SHP77 treated with DMSO at 0.1 percent for 48 hours (cell line): ENCODE measurements around the gene AKR1C2.
"Not testable (repeated sequence)": the region's sequence is repeated elsewhere in the genome, so short reads cannot be mapped to it uniquely, and the experiment has no call there.

Source experiments
- DNase-seq: peaks from one replicate; lab custom pipeline; 2025; lab: John Stamatoyannopoulos, UW

The AKR1C2 gene

GRCh38 chr10:4988000-4988641 lies 15.5 kb downstream of the AKR1C2 start:
- DNase-seq, result not testable (repeated sequence)

DNA sequence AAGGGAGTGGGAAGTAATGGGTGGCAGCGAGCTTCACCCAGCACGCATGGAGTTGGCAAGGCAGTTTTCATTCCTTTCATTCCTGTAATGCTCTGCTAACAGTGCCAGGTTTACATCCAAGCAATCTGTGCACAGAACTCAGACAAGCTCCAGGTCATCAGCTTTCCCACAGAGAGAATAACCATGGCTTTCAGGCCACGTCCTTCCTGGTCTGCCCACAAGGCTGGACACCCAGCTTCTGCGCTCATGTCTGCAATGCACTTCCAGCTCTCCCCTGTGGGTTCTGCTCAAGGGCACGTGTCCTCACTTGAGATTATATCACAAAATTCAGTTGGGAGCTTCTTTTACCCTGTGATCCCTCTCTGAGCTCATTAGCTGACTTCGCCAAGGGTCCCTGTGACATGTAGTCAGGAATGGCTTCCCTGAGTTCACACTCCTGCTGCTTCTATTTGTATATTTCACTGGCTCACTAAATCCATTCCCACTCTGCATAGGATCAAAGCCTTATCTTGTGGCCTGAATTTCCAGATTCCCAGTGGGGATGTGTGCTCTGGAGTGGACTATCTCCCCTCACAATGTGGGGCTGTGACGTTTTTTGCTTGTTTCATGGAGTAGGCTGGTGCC lies 18.6 kb downstream of the AKR1C2 start:
- no peak for DNase-seq

GRCh38 chr10:4984223-4984622 lies 19.4 kb downstream of the AKR1C2 start:
- DNase-seq, result no peak

DNA sequence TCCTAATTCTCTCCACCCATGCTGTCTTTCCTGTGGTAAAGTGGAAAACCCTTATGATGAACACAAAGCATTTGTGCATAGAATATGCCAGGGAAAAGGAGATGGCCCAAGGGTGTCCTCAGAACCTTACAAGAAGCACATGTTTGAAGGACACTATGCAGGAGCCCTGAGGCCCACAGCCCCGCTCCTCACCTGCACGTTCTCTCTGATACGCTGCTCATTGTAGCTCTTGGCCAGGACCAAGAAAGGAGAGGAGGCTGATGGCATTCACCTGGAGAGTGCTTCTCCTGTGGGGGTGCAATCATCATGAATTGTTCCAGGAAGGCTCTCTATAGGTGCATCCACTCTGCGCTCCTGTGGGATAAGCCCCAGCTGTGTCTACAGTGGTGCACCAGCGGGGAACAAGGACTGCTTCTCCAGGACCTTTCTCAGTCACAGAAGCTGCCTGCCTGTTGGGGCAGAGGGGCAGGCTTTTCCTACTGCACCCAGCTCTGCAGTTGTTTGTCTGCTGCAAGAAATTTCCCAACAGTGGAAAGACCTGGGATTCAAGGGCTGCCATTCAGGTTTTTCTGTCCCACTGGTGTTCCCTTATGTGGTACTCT lies 19.9 kb downstream of the AKR1C2 start:
- DNase-seq, result no peak

DNA sequence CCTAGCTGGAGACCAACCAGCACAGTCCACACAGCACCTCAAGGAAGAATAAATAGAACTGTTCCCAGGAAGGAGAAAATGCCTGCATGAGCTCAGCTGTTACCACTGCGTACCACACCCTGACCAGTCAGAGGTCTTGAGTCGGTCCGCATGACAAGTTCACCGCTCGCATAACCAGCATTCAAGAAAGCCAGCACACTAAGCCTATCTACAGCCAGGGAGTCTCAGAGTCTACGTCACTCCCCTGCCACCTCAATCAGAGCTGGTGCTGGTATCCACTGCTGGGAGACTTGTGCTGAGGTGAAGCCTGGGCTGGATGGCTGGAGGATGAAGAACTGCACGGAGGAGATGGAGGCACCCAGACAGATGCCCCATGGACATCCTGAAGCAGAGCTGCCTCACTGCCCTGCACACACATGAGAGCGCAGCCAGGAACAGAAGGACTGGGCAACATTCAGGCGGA lies 20.9 kb downstream of the AKR1C2 start:
- DNase-seq, result no peak

DNA sequence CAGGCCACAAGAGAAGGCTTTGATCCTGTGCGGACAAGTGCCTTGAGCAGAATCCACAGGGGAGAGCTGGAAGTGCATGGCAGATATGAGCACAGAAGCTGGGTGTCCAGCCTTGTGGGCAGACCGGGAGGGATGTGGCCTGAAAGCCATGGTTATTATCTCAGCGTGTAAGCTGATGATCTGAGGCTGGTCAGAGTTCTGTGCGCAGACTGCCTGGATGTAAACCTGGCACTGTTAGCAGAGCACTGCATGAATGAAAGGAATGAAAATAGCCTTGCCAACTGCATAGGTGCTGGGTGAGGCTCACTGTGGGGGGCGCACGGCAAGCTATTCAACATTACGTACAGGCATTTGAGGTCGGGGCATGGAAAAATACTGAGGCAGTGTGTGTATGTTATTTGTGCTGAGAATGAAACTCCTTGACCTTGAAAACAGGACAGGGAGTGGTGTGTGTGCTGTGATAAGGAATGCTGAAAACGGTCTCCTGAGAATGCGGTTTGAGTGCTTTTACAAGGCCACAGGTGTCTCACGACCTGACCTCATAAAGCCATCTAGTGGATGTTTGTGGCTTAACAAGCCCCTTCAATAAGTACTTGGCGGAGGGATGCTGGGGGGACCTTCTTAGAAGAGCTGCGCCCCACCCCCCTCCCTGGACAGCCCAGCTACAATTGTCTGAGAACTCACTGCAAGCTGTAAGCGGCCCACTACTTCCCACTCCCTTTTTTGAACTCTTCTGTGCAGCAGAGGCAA lies 21.8 kb downstream of the AKR1C2 start:
- DNase-seq, result peak; percentile 44

- no peak for DNase-seq
These were observed 22.9 kb downstream of the AKR1C2 start for GRCh38 chr10:4980793-4981192.

GRCh38 chr10:4978870-4979269 lies 24.8 kb downstream of the AKR1C2 start:
- no peak for DNase-seq

GRCh38 chr10:4977025-4977424 lies 26.6 kb downstream of the AKR1C2 start:
- no peak for DNase-seq

- not testable (repeated sequence) for DNase-seq
These were observed 29.3 kb downstream of the AKR1C2 start for GRCh38 chr10:4974400-4974799.

- not testable (repeated sequence) for DNase-seq
These were observed 30.4 kb downstream of the AKR1C2 start for GRCh38 chr10:4973294-4973693.

DNA sequence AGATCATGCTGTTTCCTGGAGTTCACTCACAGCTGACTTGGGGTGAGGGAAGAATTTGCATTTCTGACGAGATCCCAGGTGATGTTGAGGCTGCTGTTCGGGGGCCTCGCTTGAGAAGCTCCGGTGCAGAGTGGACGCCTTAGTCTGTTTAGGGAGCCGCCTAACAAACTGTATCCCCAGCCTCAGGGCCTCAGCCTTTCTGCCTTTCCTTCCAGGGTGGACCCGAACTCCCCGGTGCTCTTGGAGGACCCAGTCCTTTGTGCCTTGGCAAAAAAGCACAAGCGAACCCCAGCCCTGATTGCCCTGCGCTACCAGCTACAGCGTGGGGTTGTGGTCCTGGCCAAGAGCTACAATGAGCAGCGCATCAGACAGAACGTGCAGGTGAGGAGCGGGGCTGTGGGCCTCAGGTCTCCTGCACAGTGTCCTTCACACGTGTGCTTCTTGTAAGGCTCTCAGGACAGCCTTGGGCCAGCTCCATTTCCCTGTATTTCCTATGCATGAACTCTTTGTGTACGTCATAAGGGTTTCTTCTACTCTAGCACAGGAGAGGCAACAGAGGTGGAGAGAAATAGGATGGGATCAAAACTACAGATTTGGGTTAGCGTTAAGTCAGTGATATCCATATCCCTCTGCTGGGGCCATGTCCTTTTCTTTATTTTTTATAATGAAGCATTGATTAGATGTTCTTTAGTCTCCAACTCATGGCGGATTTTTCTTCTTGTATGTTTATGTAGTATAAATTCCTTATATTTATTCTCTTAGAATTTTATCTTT lies 31.1 kb downstream of the AKR1C2 start:
- not testable (repeated sequence) for DNase-seq

DNA sequence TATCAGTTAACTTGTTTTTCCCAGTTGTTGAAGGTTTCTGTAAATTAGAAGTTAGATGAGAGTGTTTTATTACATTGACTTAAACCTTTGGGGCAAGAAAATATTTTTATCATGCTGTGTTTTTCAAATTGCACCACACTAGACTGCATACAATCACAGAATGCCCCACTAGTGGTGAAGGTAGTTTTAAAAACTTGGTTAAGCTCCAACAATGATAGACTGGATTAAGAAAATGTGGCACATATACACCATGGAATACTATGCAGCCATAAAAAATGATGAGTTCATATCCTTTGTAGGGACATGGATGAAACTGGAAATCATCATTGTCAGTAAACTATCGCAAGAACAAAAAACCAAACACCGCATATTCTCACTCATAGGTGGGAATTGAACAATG lies 33.3 kb downstream of the AKR1C2 start:
- DNase-seq, result not testable (repeated sequence)

- DNase-seq, result not testable (repeated sequence)
These were observed 34.4 kb downstream of the AKR1C2 start for GRCh38 chr10:4969289-4969688.

GRCh38 chr10:4967189-4967588 lies 36.5 kb downstream of the AKR1C2 start:
- DNase-seq, result not testable (repeated sequence)

DNA sequence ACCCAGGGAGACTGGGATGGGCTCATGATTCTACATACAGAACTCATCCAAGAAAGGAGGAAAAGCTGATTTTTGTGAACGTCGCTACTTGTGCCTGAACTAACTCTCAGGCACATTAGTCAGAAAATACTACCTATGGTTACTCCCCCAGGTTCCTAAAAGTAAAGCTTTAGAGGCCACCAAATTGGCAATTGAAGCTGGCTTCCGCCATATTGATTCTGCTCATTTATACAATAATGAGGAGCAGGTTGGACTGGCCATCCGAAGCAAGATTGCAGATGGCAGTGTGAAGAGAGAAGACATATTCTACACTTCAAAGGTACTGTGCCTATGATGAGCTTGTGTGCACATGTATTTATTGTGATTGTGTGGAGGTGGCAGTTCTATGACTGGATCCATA lies 37.9 kb downstream of the AKR1C2 start:
- DNase-seq, result not testable (repeated sequence)

DNA sequence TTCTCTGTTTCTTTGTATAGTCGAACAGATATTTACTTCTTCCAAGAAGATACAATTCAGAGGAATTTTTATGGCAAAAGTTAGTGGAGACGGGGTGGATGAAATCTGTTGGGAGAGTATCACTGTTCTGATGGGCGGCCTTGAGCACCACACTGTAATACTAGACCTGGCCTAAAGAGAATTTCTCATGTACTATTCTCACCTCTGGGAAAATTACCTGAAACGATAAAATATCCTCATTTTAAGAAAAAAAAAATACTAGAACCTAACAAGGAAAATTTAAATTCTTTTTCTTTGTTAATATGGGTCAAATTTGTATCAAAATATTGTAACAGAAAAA lies 39.9 kb downstream of the AKR1C2 start:
- not testable (repeated sequence) for DNase-seq

DNA sequence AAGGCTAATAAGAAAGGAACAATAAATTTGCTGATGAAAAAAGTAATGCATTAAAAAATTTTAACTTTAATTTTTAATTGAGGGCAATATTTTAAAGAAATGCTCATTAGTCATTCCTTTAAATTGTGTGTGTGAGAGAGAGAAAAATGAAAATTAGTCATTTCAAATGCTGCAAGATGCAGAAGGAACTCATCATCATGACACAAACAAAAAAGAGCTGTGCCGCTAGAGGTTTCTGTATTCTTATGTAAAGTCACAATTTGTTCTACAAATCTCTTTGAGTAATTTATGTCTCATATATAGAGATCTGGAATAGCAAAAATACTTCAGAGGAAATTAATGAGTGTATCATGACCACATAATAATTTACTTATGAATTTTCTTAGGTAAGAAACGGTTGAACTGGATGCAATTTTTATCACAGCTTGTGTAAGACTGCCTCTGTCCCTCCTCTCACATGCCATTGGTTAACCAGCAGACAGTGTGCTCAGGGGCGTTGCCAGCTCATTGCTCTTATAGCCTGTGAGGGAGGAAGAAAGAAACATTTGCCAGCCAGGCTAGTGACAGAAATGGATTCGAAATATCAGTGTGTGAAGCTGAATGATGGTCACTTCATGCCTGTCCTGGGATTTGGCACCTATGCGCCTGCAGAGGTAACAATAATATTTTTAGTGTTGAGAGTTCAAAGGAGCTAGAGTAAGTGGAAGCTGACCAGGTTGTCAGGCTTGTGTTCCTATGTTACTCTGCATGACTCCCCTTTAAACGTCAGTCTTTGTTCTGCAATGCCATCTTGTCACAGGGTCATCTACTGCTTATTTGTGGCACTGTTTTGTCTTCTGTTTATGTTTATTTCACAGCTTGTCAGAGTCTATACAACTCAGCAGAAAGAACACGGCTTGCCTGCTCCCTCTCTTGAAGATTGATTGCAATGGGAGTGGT lies 40.5 kb downstream of the AKR1C2 start, which contains the start of gene AKR1C1:
AKR1C1 (plus strand) TSS at position 540 of the 939 bp plus-strand sequence; CDS start at position 570, 30 bp downstream.
- DNase-seq, result peak; percentile 22

- DNase-seq, result not testable (repeated sequence)
These were observed 41.3 kb downstream of the AKR1C2 start for GRCh38 chr10:4962308-4962707.

GRCh38 chr10:4961558-4961957 lies 42.1 kb downstream of the AKR1C2 start:
- DNase-seq, result not testable (repeated sequence)
